Heart left ventricle (tissue), 13 donors: ENCODE data around the gene VSTM2L.

Experiments used
- CTCF ChIP-seq, 12 donors: fragments of 200-600 bp; sonication (generic) in 4 of 12; IDR thresholded peaks; one replicate each; pipeline versions ENCODE4 v1.5.0 to v1.8.0; 2018 to 2022; ENCODE audit warnings: antibody characterized with exemption in 12 of 12, mild to moderate bottlenecking in 5 of 12
- POLR2A ChIP-seq, 2 donors: fragments of 450-650 bp; IDR thresholded peaks; one replicate each; pipeline ENCODE4 v1.6.1; 2017; ENCODE audit warnings: antibody characterized with exemption in 2 of 2, mild to moderate bottlenecking in 2 of 2, moderate library complexity in 2 of 2
- donor health status: ischemic (EF 13 %, LVEDD 7.1; RV severe dilation, severe dysfunction).
- donor health status: DM: no; HTN: yes; CAD: no.
- donor health status: DM: no; HTN: no; CAD: no.
- donor health status: ischemic (EF 25% LVEDD 6.9; RV normal size, moderate dysfunction).
- donor health status: ischemic (EF 25% LVEDD 5.7; RV mildly dilated, moderate dysfunction).
- donor health status: ischemic (EF 35%, LVEDD 5.7; RV mildly dilated, moderate dysfunction).
- donor health status: nonischemic (EF 11% LVEDD 7.7; RV severe dilation, severe dysfunction).
- donor health status: DM: yes; HTN: yes; CAD: no.
- donor health status: PGD.
- donor health status: ischemic (EF 29% LVEDD 5.4; RV normal size, mild dysfunction).
- donor health status: nonischemic (EF 23%, LVEDD 6.1; RV moderate dilation, normal function).

DNA sequence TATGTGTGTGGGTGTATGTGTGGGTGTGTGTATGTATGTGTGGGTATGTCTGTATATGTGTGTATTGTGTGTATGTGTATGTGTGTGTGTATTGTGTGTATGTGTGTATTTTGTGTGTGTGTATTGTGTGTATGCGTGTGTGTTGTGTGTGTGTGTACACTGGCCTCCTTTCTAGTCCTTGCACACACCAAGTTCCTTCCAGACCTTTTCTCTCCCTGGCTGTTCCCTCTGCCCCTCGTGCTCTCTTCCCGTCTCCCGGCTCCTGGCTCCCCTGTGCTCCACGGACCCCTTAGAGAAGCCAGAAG, 11.4 kb downstream of the VSTM2L start:
- TF ChIP-seq CTCF (IDR thresholded peaks at IDR 0.05) (no peak), POLR2A (IDR thresholded peaks at IDR 0.05) (no peak)
